IMR-90 (cell line): Measurements from ENCODE around the gene TEX35. TPM values are rescaled to one million over a fixed set of nuclear protein-coding genes. Genes with fewer than 3 reads are reported as not detected.

Experiments
- ATAC-seq: fragments of 200-7000 bp; cut with Tn5 transposase; 2 replicates; pipeline ENCODE4 v1.9.1; 2020; ENCODE audit warnings: low read depth, mild to moderate bottlenecking, moderate library complexity
- BruUV-seq: library from RNA; stranded (reverse); fragments of 400-500 nt; replicated peaks from 2 replicates; lab custom pipeline; 2021; lab: Mats Ljungman, UMichigan
- CTCF ChIA-PET: fragments of 300-600 bp; formaldehyde crosslinking; extraction: SDS; loops from one replicate; lab custom pipeline; 2021; ENCODE audit warnings: antibody characterized with exemption; lab: Yijun Ruan, JAX
- POLR2A ChIA-PET: fragments of 300-600 bp; sonication (Branson Sonifier 250); formaldehyde crosslinking; loops from one replicate; lab custom pipeline; 2022; ENCODE audit warnings: antibody characterized with exemption; ENCODE audit not compliant: unreplicated experiment; lab: Charles Lee
- DNase-seq: peaks from one replicate; pipeline ENCODE4 v3.0.0; 2013
- H2AFZ ChIP-seq: replicated peaks from 2 replicates; pipeline ENCODE3; 2013; ENCODE audit warnings: low read length, mild to moderate bottlenecking; ENCODE audit not compliant: poor library complexity
- H2AK5ac ChIP-seq: 2 replicates; pipeline ENCODE4 v1.6.1; 2013; ENCODE audit warnings: low read depth, low read length, inconsistent platforms
- H2AK9ac ChIP-seq: replicated peaks from 2 replicates; pipeline ENCODE3; 2013; ENCODE audit warnings: mild to moderate bottlenecking, low read depth, low read length, moderate library complexity; ENCODE audit not compliant: poor library complexity
- H2BK120ac ChIP-seq: 2 replicates; pipeline ENCODE4 v1.6.1; 2013; ENCODE audit warnings: low read depth, low read length, inconsistent platforms
- H2BK15ac ChIP-seq: 3 replicates; pipeline ENCODE4 v1.6.1; 2013; ENCODE audit warnings: low read depth, low read length, inconsistent platforms
- H2BK20ac ChIP-seq: 2 replicates; pipeline ENCODE4 v1.6.1; 2013; ENCODE audit warnings: low read depth, mild to moderate bottlenecking, inconsistent platforms, low read length, moderate library complexity
- H2BK5ac ChIP-seq: 2 replicates; pipeline ENCODE4 v1.6.1; 2013; ENCODE audit warnings: mild to moderate bottlenecking, low read depth, low read length, inconsistent platforms; ENCODE audit not compliant: poor library complexity, severe bottlenecking
- H3K14ac ChIP-seq: replicated peaks from 2 replicates; pipeline ENCODE4 v1.6.1; 2013; ENCODE audit warnings: low read depth, low read length, inconsistent platforms
- H3K18ac ChIP-seq: 2 replicates; pipeline ENCODE4 v1.6.1; 2013; ENCODE audit warnings: low read depth, low read length, control low read depth
- H3K23ac ChIP-seq: 2 replicates; pipeline ENCODE4 v1.6.1; 2013; ENCODE audit warnings: low read depth, low read length, inconsistent platforms
- H3K27ac ChIP-seq: 2 replicates; pipeline ENCODE4 v1.5.1; 2013; ENCODE audit warnings: mild to moderate bottlenecking, control low read depth, low read length; ENCODE audit not compliant: insufficient read depth
- H3K27me3 ChIP-seq: 2 replicates; pipeline ENCODE4 v1.6.1; 2013; ENCODE audit warnings: low read length; ENCODE audit not compliant: control insufficient read depth, insufficient read depth
- H3K36me3 ChIP-seq: 2 replicates; pipeline ENCODE4 v1.6.1; 2013; ENCODE audit warnings: low read length, mixed read lengths; ENCODE audit not compliant: control insufficient read depth, insufficient read depth
- H3K4ac ChIP-seq: 2 replicates; pipeline ENCODE4 v1.6.1; 2013; ENCODE audit warnings: low read depth, low read length, inconsistent platforms
- H3K4me1 ChIP-seq: 2 replicates; pipeline ENCODE4 v1.6.1; 2013; ENCODE audit warnings: low read length, mixed read lengths; ENCODE audit not compliant: control insufficient read depth, insufficient read depth
- H3K4me2 ChIP-seq: 2 replicates; pipeline ENCODE4 v1.6.1; 2013; ENCODE audit warnings: low read depth, mild to moderate bottlenecking, control low read depth, low read length, moderate library complexity
- H3K4me3 ChIP-seq: 2 replicates; pipeline ENCODE4 v1.5.1; 2013; ENCODE audit warnings: low read depth, mild to moderate bottlenecking, control low read depth, low read length, moderate library complexity; ENCODE audit not compliant: insufficient read depth
- H3K56ac ChIP-seq: 2 replicates; pipeline ENCODE4 v1.6.1; 2013; ENCODE audit warnings: low read length, inconsistent platforms; ENCODE audit not compliant: insufficient read depth; ENCODE audit errors: extremely low read depth
- H3K79me1 ChIP-seq, 2 experiments: 2 replicates each; pipeline ENCODE4 v1.6.1; 2013; ENCODE audit warnings: low read length in 2 of 2, inconsistent platforms in 1 of 2, low read depth in 1 of 2
- H3K9ac ChIP-seq: 2 replicates; pipeline ENCODE4 v1.6.1; 2013; ENCODE audit warnings: low read depth, low read length, control low read depth
- H3K9me1 ChIP-seq: 2 replicates; pipeline ENCODE4 v1.6.1; 2013; ENCODE audit warnings: low read length, inconsistent platforms; ENCODE audit not compliant: insufficient read depth
- H3K9me3 ChIP-seq: 2 replicates; pipeline ENCODE4 v1.6.1; 2013; ENCODE audit warnings: low read length; ENCODE audit not compliant: control insufficient read depth, insufficient read depth
- H4K20me1 ChIP-seq: 2 replicates; pipeline ENCODE4 v1.6.1; 2013; ENCODE audit warnings: low read length, inconsistent platforms; ENCODE audit not compliant: insufficient read depth
- H4K5ac ChIP-seq: 2 replicates; pipeline ENCODE4 v1.6.1; 2013; ENCODE audit warnings: mild to moderate bottlenecking, low read depth, low read length, control low read depth
- H4K8ac ChIP-seq, 2 experiments: 2 replicates each; pipeline ENCODE4 v1.6.1; 2013; ENCODE audit warnings: low read depth in 2 of 2, low read length in 2 of 2, control low read depth in 1 of 2, inconsistent platforms in 1 of 2
- H4K91ac ChIP-seq: 2 replicates; pipeline ENCODE4 v1.6.1; 2013; ENCODE audit warnings: low read depth, low read length, inconsistent platforms; ENCODE audit not compliant: insufficient read depth
- BHLHE40 ChIP-seq: fragments of 150-350 bp; IDR thresholded peaks from 2 replicates; pipeline ENCODE4 v1.6.1; 2016; ENCODE audit warnings: mild to moderate bottlenecking, low read depth, low read length
- CEBPB ChIP-seq: IDR thresholded peaks from 2 replicates; pipeline ENCODE4 v1.6.1; 2012; ENCODE audit warnings: low read depth, low read length, improper control_type of control experiment
- CHD1 ChIP-seq: IDR thresholded peaks from 2 replicates; pipeline ENCODE4 v1.6.1; 2012; ENCODE audit warnings: low read depth, low read length, improper control_type of control experiment
- CTCF ChIP-seq: conservative IDR thresholded peaks from 2 replicates; pipeline ENCODE4 v1.5.1; 2012; ENCODE audit warnings: mild to moderate bottlenecking, low read depth, low read length, improper control_type of control experiment
- FOS ChIP-seq: fragments of 150-350 bp; IDR thresholded peaks from 2 replicates; pipeline ENCODE4 v1.6.1; 2016; ENCODE audit warnings: low read depth, low read length
- MAFK ChIP-seq: IDR thresholded peaks from 2 replicates; pipeline ENCODE4 v1.6.1; 2012; ENCODE audit warnings: low read depth, low read length, improper control_type of control experiment
- MAZ ChIP-seq: IDR thresholded peaks from 2 replicates; pipeline ENCODE4 v1.6.1; 2012; ENCODE audit warnings: low read depth, mild to moderate bottlenecking, low read length, improper control_type of control experiment, moderate library complexity, borderline replicate concordance
- MXI1 ChIP-seq: IDR thresholded peaks from 2 replicates; pipeline ENCODE4 v1.6.1; 2012; ENCODE audit warnings: low read depth, mild to moderate bottlenecking, low read length, moderate library complexity, borderline replicate concordance
- NFE2L2 ChIP-seq: fragments of 150-350 bp; IDR thresholded peaks from 2 replicates; pipeline ENCODE4 v1.6.1; 2016; ENCODE audit warnings: low read depth, mild to moderate bottlenecking, low read length
- POLR2A ChIP-seq: IDR thresholded peaks from 2 replicates; pipeline ENCODE4 v1.6.1; 2012; ENCODE audit warnings: mild to moderate bottlenecking, low read depth, low read length
- RAD21 ChIP-seq: IDR thresholded peaks from 2 replicates; pipeline ENCODE4 v1.6.1; 2012; ENCODE audit warnings: low read length, improper control_type of control experiment
- RCOR1 ChIP-seq: IDR thresholded peaks from 2 replicates; pipeline ENCODE4 v1.6.1; 2012; ENCODE audit warnings: mild to moderate bottlenecking, low read length, improper control_type of control experiment; ENCODE audit not compliant: insufficient replicate concordance
- RFX5 ChIP-seq: IDR thresholded peaks from 2 replicates; pipeline ENCODE4 v1.8.0; 2012; ENCODE audit warnings: low read depth, mild to moderate bottlenecking, low read length, moderate library complexity
- SMC3 ChIP-seq: fragments of 150-350 bp; IDR thresholded peaks from 2 replicates; pipeline ENCODE4 v1.6.1; 2016; ENCODE audit warnings: low read depth, mild to moderate bottlenecking, antibody characterized with exemption, low read length, moderate library complexity
- WGBS, 2 experiments: methylation state at CpG; one replicate each; pipeline versions ENCODE4 v1.1.5 to v1.1.7; 2013; ENCODE audit warnings: missing lambda C conversion rate in 2 of 2; ENCODE audit not compliant: insufficient read length in 1 of 2; ENCODE audit errors: extremely low coverage in 2 of 2; 5-methylcytosine and 5-hydroxymethylcytosine counted together
- dilution Hi-C: fragments of 300-500 bp; cut with HindIII; formaldehyde crosslinking; loops from one replicate; pipeline ENCODE4 v1.14.3; 2018; ENCODE audit warnings: low sequenced_read_pairs; ENCODE audit not compliant: unreplicated experiment
- in situ Hi-C: fragments of 300-500 bp; cut with MboI; formaldehyde crosslinking; loops from 3 replicates; pipeline ENCODE4 v1.14.3; 2019; ENCODE audit warnings: low sequenced_read_pairs, inconsistent platforms, mixed read lengths
- intact Hi-C: fragments of 100-400 bp; cut with micrococcal nuclease; formaldehyde crosslinking; loops from 2 replicates; pipeline ENCODE4 v1.10.0; 2022
- polyA plus RNA-seq, 3 experiments: library from polyadenylated mRNA; depleted of rRNA; stranded (reverse); fragments of >200 nt; gene quantifications; 2 replicates each; pipeline ENCODE4 v1.2.3, GENCODE V29; 2012; ENCODE audit warnings: low replicate concordance in 1 of 3
- total RNA-seq: library from RNA; depleted of rRNA; stranded (reverse); fragments of >200 nt; gene quantifications from 2 replicates; pipeline ENCODE4 v1.2.3, GENCODE V29; 2012
- TF ChIP-seq, protein P1 (sequence below): fragments of 150-350 bp; IDR thresholded peaks from 2 replicates; pipeline ENCODE4 v1.6.1; 2017; ENCODE audit warnings: mild to moderate bottlenecking, antibody characterized with exemption, low read length, low read depth
- TF ChIP-seq, protein P2 (sequence below): fragments of 150-350 bp; IDR thresholded peaks from 2 replicates; pipeline ENCODE4 v1.6.1; 2016; ENCODE audit warnings: low read depth, mild to moderate bottlenecking, low read length, moderate library complexity, borderline replicate concordance

TEX35 gene
- total and polyA plus RNA-seq, 2 of the 4 experiments (the other 2 are of a cell fraction), result 0.05 TPM; not detected in 1

DNA sequence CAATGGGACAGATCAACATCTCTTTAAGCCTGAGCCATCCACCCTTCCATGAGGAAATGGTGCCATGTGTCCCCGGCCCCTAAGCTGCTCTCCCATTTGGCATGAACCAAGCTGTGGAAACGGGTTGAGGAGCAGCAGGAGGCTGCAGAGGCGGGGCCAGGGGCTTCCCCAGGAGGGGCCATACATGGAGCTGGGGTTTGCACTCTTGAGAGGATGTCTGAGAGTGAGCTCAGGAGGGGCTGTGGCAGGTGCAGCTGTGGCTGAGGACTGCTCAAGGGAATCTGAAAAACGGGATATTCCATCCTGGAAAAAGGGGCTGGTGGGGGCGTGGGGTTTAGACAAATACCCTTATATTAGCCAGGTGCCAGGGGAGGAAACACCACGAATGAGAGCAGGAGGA lies 9.1 kb upstream of the TEX35 start:
- intact Hi-C loops, result loop anchor here (5.0 to 10.0 kb wide), 2 partner anchors 192 to 479 kb away; no protein-coding TSS in a partner anchor
- H2BK120ac ChIP-seq, result no peak overlapping the region
- H3K9me3 ChIP-seq, result no peaks in the 10 kb centered on the region
- TF ChIP-seq RAD21 (no peak), RCOR1 (no peak), MAZ (no peak), BHLHE40 (no peak), SMC3 (no peak), CHD1 (no peak), FOS (no peak), CTCF (no peak), NFE2L2 (no peak), MXI1 (no peak), POLR2A (no peak), RFX5 (no peak), CEBPB (no peak), MAFK (no peak)
- TF ChIP-seq, protein P1, sequence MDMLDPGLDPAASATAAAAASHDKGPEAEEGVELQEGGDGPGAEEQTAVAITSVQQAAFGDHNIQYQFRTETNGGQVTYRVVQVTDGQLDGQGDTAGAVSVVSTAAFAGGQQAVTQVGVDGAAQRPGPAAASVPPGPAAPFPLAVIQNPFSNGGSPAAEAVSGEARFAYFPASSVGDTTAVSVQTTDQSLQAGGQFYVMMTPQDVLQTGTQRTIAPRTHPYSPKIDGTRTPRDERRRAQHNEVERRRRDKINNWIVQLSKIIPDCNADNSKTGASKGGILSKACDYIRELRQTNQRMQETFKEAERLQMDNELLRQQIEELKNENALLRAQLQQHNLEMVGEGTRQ, result no peak
- TF ChIP-seq, protein P2, sequence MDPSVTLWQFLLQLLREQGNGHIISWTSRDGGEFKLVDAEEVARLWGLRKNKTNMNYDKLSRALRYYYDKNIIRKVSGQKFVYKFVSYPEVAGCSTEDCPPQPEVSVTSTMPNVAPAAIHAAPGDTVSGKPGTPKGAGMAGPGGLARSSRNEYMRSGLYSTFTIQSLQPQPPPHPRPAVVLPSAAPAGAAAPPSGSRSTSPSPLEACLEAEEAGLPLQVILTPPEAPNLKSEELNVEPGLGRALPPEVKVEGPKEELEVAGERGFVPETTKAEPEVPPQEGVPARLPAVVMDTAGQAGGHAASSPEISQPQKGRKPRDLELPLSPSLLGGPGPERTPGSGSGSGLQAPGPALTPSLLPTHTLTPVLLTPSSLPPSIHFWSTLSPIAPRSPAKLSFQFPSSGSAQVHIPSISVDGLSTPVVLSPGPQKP, result no peak
- WGBS, 2 experiments, result no CpG with 5 or more reads among the region's 6 CpGs
- ATAC-seq (no peak), DNase-seq (no peak)
- H3K9ac ChIP-seq, result no peak overlapping the region
- H2BK20ac ChIP-seq, result no peak overlapping the region
- H4K20me1 ChIP-seq, result no peaks in the 10 kb centered on the region
- peaks cover 5% of the 10 kb centered on the region; the same call in 1 of the 2 replicates for H3K27me3 ChIP-seq
- peaks cover 4% of the 10 kb centered on the region; the same call in 1 of the 2 replicates for H3K9me1 ChIP-seq
- H2AK5ac ChIP-seq, result no peak overlapping the region
- H3K36me3 ChIP-seq, result no peaks in the 10 kb centered on the region
- H4K91ac ChIP-seq, result no peak overlapping the region
- no peaks in the 10 kb centered on the region for H3K4me1 ChIP-seq
- no peak overlapping the region for H3K27ac ChIP-seq
- BruUV-seq, result no TSS peak
- H3K18ac ChIP-seq, result no peak overlapping the region
- dilution Hi-C loops, result no loop called here
- no peak overlapping the region for H3K4ac ChIP-seq
- no peak overlapping the region for H3K23ac ChIP-seq
- H3K14ac ChIP-seq, result no peak overlapping the region
- H4K8ac ChIP-seq, result no peak overlapping the region
- no peak overlapping the region for H3K4me2 ChIP-seq
- no peak overlapping the region for H3K56ac ChIP-seq
- no peak overlapping the region for H3K4me3 ChIP-seq
- no peak overlapping the region for H4K5ac ChIP-seq
- ChIA-PET CTCF (no interaction called here), POLR2A (no interaction called here)
- H3K79me1 ChIP-seq, result no peaks in the 10 kb centered on the region
- no peak overlapping the region for H2BK5ac ChIP-seq
- in situ Hi-C loops, result loop anchor here (10.0 kb wide), 1 partner anchor 199 kb away; no protein-coding TSS in a partner anchor
- no peak overlapping the region for H2AK9ac ChIP-seq
- H2AFZ ChIP-seq, result no peak overlapping the region
- no peak overlapping the region for H2BK15ac ChIP-seq
